C4-2B (cell line): ENCODE measurements around the gene ASB15.

ENCODE experiments used
- H3K27ac ChIP-seq: fragments of 450-650 bp; 2 replicates; pipeline ENCODE4 v1.5.1; 2017
- CTCF ChIP-seq: fragments of 450-650 bp; conservative IDR thresholded peaks from 2 replicates; pipeline ENCODE4 v1.5.1; 2017; ENCODE audit warnings: mild to moderate bottlenecking
- ZFX ChIP-seq: fragments of 450-650 bp; IDR thresholded peaks from 2 replicates; pipeline ENCODE4 v1.6.1; 2017

Gene ASB15

GRCh38 chr7:123635551-123636359, 34.1 kb downstream of the ASB15 start:
- TF ChIP-seq ZFX (no peak), CTCF (peak; percentile 77)
- H3K27ac ChIP-seq, result no peak overlapping the region

- no peak overlapping the region for H3K27ac ChIP-seq
- TF ChIP-seq CTCF, result 0 out of 2 replicates have a peak, but pooled peaks have one; percentile 2
- TF ChIP-seq ZFX, result no peak
Measured at GRCh38 chr7:123637203-123637602, 35.6 kb downstream of the ASB15 start.

- TF ChIP-seq ZFX, result no peak
- TF ChIP-seq CTCF, result no peak
- no peak overlapping the region for H3K27ac ChIP-seq
Measured at GRCh38 chr7:123637878-123638277, 36.3 kb downstream of the ASB15 start.

- TF ChIP-seq ZFX (no peak), CTCF (no peak)
- H3K27ac ChIP-seq, result no peak overlapping the region
Measured at GRCh38 chr7:123639631-123640030, 38.0 kb downstream of the ASB15 start.

- no peak for TF ChIP-seq ZFX
- no peak for TF ChIP-seq CTCF
- H3K27ac ChIP-seq, result no peak overlapping the region
Measured at GRCh38 chr7:123640583-123640982, 39.0 kb downstream of the ASB15 start.

GRCh38 chr7:123641901-123642300, 40.3 kb downstream of the ASB15 start:
- no peak overlapping the region for H3K27ac ChIP-seq
- TF ChIP-seq CTCF, result no peak
- TF ChIP-seq ZFX, result no peak

GRCh38 chr7:123643495-123644441, 42.1 kb downstream of the ASB15 start:
- no peak overlapping the region; the same call in 1 of the 2 replicates for H3K27ac ChIP-seq
- TF ChIP-seq ZFX (no peak), CTCF (no peak)
